Sigmoid colon (tissue), 4 donors: ENCODE data around the gene ARF3.

ENCODE experiments used
- EP300 ChIP-seq, 4 donors: sonication (generic); formaldehyde crosslinking; IDR thresholded peaks; one replicate each; pipeline ENCODE4 v1.6.1; 2017; ENCODE audit warnings: antibody characterized with exemption in 4 of 4
- POLR2A ChIP-seq, 2 donors: fragments of 450-650 bp; IDR thresholded peaks; one replicate each; pipeline ENCODE4 v1.6.1; 2016; ENCODE audit warnings: antibody characterized with exemption in 2 of 2, mild to moderate bottlenecking in 2 of 2, moderate library complexity in 2 of 2
- POLR2AphosphoS5 ChIP-seq, 4 donors: sonication (generic); formaldehyde crosslinking; IDR thresholded peaks; one replicate each; pipeline ENCODE4 v1.6.1; 2017; ENCODE audit warnings: antibody characterized with exemption in 4 of 4
- TF ChIP-seq, protein P1 (sequence below), 4 experiments: fragments of 450-650 bp in 3 of 4; fragments of 200-600 bp in 1 of 4; IDR thresholded peaks; one replicate each; pipeline ENCODE4 v1.5.1; 2016 to 2019; ENCODE audit warnings: antibody characterized with exemption in 4 of 4, mild to moderate bottlenecking in 3 of 4, moderate library complexity in 2 of 4

DNA sequence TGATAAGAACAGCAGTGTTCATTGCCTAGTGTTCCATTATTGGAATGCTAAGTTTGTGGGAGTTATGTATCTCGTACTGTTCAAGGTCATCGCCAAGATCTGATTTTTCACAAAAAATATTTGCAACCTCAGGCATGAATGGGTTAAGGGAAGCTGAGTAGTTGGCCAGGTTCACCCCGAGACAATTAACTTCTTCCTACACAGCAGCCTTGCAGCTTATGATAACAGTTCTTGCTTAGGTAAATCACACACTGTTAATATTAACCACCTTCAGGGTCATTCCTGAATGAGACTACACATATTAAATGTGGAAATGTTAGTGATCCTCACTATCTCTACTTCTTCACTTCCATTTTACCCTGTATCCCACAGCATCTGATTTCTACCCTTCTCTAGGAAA, 50.0 kb downstream of the ARF3 start:
- TF ChIP-seq, protein P1, sequence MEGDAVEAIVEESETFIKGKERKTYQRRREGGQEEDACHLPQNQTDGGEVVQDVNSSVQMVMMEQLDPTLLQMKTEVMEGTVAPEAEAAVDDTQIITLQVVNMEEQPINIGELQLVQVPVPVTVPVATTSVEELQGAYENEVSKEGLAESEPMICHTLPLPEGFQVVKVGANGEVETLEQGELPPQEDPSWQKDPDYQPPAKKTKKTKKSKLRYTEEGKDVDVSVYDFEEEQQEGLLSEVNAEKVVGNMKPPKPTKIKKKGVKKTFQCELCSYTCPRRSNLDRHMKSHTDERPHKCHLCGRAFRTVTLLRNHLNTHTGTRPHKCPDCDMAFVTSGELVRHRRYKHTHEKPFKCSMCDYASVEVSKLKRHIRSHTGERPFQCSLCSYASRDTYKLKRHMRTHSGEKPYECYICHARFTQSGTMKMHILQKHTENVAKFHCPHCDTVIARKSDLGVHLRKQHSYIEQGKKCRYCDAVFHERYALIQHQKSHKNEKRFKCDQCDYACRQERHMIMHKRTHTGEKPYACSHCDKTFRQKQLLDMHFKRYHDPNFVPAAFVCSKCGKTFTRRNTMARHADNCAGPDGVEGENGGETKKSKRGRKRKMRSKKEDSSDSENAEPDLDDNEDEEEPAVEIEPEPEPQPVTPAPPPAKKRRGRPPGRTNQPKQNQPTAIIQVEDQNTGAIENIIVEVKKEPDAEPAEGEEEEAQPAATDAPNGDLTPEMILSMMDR (IDR thresholded peaks at IDR 0.05): no peak
- no peak for TF ChIP-seq EP300 (IDR thresholded peaks at IDR 0.05)
- TF ChIP-seq POLR2AphosphoS5 (IDR thresholded peaks at IDR 0.05): no peak
- no peak for TF ChIP-seq POLR2A (IDR thresholded peaks at IDR 0.05)
